Non-pigmented ciliary epithelial cell (primary cell): ENCODE measurements around the gene KLHL17.

Experiments used
- DNase-seq: peaks from one replicate; pipeline ENCODE4 v3.0.0-alpha.2; 2010; ENCODE audit warnings: low read depth

Gene KLHL17

GRCh38 chr1:952603-953002, 7.8 kb upstream of the KLHL17 start:
- no peak for DNase-seq

DNA sequence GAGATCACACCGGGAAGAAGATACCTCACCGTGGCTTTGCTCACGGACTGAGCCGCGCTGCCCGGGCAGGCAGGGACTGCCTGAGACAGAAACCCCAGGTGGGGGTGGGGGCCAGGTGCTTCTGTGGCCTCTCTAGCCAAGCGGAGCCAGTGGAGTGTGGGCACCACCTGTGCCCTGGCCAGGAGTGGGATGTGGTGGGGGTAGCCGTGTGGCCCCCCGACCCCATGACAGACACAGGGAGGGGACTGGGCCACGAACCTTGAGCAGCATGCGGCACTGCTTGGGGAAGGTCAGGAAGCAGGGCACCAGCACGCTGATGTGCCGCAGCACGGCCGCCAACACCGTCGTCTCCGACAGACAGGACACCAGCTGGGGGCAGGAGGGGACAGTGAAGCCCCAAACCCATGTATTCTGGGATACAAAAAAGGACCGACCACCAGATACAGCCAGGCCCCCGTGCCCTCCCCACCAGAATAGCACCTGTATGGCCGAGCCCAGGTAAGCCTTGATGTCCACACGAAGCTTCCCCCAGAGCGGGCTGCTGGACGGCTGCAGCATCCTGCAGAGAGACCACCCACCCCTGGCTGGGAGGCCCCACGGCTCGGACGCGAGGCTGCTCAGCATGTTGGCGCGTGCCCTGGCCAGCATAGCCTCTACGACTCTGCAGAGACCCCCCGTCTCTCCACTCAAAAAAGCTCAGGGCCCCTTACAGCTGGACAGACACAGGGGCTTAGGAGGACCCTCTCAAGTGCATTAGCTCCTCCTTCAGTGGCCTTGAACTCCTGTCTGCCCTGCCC, 6.7 kb upstream of the KLHL17 start:
- no peak for DNase-seq

- DNase-seq: no peak
These were observed 5.5 kb upstream of the KLHL17 start for GRCh38 chr1:954927-955326.

GRCh38 chr1:955474-955873, 4.9 kb upstream of the KLHL17 start:
- DNase-seq: no peak

GRCh38 chr1:956636-957035, 3.7 kb upstream of the KLHL17 start:
- no peak for DNase-seq

DNA sequence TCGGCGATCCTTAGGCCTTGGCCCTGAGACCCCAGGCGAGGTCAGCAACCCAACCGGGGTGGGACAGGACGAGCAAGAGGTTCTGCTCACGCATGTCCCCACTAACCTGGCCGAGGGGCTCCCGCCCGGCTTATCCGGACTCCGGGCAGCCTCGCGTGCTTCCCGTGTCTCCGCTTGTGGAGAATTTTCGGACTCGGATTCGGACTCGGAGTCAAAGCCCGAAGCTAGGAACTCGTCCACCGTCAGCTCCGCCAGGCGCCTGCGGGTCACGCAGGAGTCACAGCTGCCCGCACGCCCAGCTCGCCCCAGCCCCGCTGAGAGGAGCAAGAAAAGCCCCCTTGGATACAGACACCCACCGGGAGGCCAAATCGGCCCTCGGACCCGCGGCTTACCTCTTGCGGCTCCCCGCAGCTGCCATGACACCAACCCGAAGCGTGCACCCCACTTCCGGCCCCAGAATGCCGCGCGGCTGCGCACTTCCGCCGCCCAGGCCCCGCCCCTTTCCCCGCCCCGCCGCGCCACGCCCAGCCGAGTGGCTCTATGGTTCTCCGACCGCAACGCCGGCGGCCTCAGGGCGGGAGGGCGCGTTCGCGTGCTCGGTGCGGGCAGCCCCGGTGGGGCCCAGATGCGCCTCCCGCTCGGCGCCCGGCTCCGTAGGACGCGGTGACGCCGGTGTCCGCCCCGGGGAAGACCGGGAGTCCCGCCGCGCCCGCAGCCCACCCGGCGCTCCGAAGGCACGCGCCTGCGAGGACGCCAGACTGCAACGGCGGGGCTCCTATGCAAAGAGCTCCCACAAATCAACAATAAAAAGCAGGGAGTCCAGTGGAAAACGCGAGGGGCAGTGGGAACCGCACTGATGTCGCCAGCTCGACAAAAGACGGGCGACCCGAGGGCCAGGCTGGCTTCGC, 1.3 kb upstream of the KLHL17 start, which contains the start of gene NOC2L:
Gene NOC2L (minus strand): TSS at position 434 of the 908 bp plus-strand sequence. CDS start 16 bp downstream, at position 418.
- no peak for DNase-seq

DNA sequence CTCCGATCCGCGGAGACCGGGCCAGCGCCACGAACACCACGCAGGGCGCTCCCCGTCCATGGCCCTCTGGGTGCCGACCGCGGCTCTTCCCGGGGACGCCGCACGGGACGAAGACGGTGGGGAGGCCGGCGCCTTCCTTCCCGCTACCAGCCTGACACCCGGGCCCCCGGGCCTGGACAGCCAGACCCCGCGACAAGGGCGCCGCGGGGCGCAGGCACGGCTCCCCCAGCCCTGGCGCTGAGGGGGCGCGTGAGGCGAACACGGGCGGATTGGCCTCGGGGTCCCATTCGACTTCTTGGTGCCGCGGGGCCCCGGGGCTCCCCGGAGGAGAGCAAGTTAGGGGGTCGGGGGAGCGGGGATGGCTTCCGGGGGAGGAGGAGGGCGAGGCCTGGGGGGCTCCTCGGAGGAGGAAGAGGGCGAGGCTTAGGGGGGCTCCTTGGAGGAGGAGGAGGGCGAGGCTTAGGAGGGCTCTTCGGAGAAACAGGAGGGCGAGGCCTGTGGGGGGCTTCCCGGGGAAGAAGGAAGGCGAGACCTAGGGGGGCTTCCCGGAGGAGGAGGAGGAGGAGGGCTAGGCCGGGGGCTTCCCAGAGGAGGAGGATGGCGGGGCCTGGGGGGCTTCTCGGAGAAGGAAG, 537 bp upstream of the KLHL17 start:
- DNase-seq: no peak

- no peak for DNase-seq
These were observed 817 bp downstream of the KLHL17 start for GRCh38 chr1:961132-961669.

DNA sequence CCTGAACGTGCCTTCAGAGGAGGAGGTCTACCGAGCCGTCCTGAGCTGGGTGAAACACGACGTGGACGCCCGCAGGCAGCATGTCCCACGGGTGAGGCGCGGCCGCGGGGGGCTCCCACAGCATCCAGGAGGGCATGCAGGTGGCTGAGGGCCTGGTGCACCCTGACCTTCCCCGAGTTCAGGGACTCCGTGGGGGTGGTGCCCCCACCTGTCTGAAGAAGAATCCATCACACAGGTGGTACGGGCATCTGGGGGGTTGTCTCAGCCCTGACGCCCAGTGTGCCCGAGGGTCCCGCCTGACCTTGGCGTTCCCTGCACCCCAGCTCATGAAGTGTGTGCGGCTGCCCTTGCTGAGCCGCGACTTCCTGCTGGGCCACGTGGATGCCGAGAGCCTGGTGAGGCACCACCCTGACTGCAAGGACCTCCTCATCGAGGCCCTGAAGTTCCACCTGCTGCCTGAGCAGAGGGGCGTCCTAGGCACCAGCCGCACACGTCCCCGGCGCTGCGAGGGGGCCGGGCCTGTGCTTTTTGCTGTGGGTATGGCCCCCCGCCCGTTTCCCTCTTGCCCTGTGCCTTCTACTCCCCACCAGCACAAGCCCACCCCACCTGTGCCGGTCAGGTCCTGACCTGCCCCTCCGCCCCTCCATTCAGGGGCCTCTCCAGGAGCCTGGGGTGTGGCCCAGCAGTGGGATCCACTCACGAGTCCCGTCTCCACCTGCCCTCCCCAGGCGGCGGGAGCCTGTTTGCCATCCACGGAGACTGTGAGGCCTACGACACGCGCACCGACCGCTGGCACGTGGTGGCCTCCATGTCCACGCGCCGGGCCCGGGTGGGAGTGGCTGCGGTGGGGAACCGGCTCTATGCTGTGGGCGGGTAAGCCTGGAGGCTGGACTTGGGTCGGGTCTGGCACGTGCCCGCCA, 2.3 kb downstream of the KLHL17 start:
- no peak for DNase-seq

DNA sequence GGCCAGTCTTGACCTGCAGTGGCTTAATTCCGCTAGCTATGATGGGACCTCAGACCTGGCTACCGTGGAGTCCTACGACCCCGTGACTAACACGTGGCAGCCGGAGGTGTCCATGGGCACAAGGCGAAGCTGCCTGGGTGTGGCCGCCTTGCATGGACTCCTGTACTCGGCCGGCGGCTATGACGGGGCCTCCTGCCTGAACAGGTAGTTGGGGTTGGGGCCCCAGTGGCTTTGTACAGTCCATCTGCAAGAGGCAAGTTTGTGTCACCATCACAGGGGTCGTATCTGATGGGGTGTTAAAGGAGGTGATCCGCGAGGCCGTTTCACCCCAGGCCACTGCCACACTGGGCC, 2.9 kb downstream of the KLHL17 start:
- no peak for DNase-seq

- no peak for DNase-seq
These were observed 3.6 kb downstream of the KLHL17 start for GRCh38 chr1:963746-964525.

DNA sequence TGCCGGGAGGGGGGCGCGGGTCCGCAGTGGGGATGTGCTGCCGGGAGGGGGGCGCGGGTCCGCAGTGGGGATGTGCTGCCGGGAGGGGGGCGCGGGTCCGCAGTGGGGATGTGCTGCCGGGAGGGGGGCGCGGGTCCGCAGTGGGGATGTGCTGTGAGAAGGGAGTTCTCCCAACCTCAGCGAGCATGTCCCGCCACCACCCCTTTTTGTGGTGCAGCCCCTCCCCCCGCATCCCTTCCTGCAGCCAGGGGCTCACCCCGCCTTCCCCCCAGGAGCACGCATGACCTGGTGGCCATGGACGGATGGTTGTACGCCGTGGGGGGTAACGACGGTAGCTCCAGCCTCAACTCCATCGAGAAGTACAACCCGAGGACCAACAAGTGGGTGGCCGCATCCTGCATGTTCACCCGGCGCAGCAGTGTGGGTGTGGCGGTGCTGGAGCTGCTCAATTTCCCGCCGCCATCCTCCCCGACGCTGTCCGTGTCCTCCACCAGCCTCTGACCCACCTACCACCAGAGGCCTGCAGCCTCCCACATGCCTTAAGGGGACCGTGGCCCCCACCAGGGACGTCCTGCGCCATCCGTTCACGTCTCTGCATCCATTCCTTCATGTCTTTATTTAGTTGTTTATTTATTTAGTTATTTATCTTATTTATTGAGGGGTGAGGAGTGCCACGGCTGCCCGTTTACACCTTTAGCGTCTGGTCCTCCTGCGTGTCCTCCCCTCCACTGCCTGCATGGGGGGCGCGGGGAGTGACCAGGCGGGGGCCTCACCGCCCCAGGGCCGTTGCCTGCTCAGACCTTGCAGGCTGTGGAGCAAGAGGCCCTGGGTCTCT, 4.5 kb downstream of the KLHL17 start:
- DNase-seq: no peak

DNA sequence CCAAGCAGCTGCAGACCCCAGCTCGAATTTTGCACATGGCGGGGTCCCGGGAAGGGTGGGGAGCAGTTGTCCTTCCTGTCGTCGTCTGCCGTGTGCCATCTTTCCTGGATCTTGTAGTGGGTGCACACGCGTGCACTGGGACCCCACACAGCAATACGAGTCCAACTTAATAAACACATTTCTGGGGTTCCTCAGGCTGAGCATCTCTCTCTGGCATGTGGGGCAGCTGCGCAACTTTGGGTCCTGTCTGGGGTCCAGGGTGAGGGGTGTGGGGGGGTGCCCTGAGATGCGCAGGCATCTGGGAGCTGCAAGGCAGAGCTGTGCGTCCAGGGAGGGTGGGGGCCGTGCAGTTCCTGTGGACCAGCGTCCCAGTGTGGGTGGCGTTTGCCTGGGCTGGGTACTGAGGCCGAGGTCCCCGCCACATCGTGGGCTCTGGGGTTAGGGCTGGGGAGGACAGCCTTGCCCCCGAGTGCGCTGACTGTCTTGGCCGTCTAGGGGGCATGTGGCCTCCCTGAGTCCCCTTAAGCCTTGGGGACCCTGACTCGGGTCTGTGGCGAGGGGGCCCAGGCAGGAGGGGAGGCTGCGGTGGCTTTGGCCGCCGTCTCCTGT, 5.2 kb downstream of the KLHL17 start:
- no peak for DNase-seq

DNA sequence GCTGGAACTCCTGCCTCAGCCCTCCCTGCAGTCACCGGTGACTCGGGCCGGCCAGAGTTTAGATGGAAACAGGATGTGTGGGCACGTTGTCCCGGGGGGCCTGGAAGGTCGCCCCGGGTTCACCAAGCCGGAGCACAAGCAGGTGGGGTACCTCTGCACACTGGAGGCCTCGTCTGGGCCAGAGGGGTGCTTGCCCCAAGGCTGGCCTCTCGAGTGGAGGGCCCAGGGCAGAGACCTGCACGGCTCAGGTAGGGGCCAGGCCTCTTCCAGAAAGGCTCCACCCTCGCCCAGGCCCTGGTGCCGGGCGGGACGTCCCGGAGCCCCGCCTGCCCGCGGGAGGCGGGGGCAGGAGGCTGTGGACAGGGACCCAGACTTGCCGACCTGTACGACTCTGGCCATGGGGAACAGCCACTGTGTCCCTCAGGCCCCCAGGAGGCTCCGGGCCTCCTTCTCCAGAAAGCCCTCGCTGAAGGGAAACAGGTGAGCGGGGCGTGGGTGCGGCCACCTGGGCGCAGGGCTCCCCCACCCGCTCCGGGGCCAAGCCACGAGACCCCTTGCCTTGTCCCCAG, 5.8 kb downstream of the KLHL17 start, which contains the start of gene PLEKHN1:
Gene PLEKHN1 (plus strand): TSS at position 348 of the 569 bp plus-strand sequence. CDS start 50 bp downstream, at position 398.
- DNase-seq: no peak

- no peak for DNase-seq
These were observed 6.4 kb downstream of the KLHL17 start for GRCh38 chr1:966704-967300.

DNA sequence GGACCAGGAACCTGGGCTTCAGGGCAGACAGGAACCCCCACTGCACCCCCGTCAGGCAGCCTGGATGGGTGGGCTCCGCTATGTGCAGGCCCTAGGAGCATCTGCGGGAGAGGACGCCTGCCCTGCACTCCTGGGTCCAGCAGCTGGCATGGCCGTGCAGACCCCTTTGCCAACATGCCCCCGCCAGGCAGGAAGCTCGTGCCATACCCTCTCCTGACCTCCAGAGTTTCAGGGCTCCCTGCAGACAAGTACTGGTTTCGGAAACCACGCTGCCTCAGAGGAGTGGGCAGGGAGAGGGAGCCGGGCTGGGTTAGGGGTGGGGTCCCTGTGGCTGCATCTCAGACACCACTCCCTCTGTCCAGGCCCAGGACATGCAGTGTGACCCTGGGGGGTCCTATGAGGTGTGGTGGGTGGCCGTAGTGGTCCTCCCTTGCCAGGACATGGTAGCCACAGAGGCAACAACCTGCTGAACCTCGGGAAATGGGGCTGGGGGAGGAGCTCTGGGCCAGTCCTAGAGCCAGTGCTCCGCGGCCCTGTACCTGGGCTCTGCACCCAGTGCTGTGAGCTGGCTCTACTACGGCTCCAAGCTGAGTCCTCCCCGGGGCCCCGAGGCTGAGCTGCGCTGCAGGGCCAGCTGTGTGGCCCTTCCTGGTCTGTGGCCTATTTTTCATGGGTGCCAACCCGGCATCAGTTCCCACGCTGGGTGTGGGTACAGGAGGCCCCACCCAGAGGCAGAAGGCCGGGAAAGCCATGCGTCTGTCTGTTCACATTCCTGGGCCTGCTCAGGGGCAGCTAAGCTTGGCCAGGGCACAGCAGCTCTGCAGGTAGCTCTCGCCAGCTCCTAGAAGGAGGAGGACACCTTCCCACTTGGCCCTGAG, 7.3 kb downstream of the KLHL17 start:
- DNase-seq: no peak

DNA sequence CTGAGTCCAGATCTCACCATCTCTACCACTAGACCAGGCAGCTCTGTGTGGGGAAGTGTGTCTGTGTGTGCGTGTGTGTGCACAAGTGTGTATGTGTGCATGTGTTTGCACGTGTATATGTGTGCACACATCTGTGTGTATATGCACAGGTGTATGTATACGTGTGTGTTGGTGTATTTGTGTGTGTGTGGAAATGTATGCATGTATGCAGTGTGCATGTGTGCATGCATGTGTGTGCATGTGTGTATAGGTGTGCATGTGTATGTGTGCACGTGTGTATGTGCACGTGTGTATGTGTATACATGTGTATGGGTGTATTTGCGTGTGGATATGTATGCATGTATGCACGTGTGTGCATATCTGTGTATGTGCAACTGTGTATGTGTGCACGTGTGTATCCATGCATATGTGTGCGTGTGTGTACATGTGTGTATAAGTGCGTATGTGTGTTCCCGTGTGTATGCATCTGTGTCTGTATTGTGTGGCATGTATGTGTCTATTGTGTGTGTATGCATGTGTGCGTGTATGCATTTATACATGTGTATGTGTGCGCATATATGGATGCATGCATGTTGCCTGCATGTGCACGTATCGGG, 9.0 kb downstream of the KLHL17 start:
- DNase-seq: no peak
